Stimulated activated CD4-positive, alpha-beta T cell treated with anti-CD3 and anti-CD28 coated beads, Interleukin-2, amount 100 ng/mL, for 4 hours (primary cell): ENCODE data around the gene CCM2.

Experiments
- DNase-seq: peaks from one replicate; pipeline ENCODE4 v3.0.0-alpha.2; 2020; ENCODE audit warnings: low read depth

The CCM2 gene

GRCh38 chr7:45035371-45035770 is 35.4 kb downstream of the CCM2 start:
- no peak for DNase-seq

DNA sequence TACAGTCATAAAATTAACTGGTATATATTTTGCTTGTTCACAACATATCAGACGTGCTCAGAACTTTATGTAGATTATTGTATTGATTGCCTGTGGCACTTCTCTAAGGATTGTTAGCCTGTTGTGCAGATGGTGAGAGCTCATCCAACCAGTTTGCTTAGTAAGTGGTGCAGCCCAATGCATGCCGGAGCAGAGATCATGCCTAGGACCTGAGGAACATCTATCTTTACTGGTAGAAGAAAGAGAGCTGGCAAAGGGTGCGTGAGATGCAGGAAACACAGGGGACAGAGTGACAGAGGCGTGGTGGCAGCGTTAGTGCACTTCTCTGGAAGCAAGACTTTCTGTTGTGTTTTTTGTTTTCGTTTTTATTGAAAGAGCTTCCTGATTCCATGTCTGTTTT is 35.9 kb downstream of the CCM2 start:
- no peak for DNase-seq

DNA sequence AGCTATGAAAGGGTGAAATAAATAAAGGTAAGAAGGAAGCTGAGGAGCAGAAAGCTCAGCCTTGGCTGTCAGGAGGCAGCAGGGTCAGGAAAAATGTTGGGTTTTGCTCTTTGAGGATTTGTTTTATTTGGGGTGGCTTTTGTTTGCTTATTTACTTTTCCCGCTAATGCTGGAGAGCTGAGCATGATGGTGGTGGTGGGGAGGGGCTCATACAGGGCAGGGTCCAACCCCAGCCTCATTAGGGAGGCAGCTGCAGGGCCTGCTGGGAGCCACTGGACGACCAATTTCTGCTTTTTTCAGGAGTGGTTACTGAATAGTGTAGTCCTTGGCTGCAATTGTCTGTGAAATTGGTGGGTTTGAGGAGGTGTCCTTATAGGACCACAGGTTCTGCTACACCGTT is 36.3 kb downstream of the CCM2 start:
- DNase-seq: no peak

DNA sequence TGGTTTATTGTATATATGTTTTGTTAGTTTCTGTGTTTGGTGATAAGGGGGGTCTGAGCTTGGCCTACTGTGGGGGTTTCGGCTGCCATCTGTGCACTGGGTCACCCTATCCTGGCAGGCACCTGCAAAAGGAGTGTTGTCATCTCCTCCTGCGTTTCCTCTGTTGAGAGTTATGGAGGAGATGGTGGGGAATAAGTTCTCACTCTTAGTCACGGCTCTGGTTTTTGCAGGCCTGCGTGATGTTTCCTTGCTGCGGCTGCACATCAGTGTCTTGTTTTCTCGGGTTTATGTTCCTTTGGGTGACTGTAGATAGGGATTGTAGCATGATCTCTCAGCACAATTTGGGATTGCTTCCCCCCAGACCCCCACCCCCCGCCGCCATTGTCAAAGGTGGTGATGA is 36.8 kb downstream of the CCM2 start:
- no peak for DNase-seq

GRCh38 chr7:45037876-45038275 is 37.9 kb downstream of the CCM2 start:
- DNase-seq: no peak

GRCh38 chr7:45039106-45039505 is 39.1 kb downstream of the CCM2 start:
- DNase-seq: no peak

DNA sequence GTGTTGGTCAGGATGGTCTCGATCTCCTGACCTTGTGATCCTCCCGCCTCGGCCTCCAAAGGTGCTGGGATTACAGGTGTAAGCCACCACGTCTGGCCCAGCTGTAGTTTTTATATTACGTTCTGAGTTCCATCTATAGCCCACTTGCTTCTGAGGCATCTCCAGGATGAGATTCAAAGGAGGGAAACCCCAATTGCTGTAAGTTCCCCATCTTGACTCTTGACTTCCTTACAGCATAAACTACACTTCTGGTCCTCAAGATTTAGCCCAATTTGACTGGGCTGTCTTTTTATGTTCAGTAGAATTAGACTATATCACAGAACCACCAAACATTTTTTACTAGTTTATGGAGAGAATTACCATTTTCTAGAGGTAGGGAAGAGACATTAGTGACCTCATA is 44.3 kb downstream of the CCM2 start:
- DNase-seq: no peak

DNA sequence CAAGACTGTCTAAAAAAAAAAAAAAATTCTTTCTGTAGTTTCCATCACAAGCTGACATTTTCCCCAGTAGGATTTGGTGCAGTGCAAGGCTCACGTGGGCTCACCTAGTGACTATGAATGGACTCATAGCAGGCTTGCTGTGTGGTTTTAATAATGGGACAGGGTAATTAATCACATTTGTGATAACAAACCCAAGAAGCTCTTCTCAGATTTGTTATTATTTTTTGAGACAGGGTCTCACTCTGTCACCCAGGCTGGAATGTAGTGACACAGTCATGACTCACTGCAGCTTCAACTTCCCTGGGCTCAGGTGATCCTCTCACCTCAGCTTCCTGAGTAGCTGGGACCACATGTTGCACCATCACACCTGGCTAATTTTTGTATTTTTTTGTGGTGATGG is 48.7 kb downstream of the CCM2 start:
- DNase-seq: no peak

GRCh38 chr7:45050198-45050597 is 50.2 kb downstream of the CCM2 start:
- no peak for DNase-seq

GRCh38 chr7:45052011-45052410 is 52.0 kb downstream of the CCM2 start:
- no peak for DNase-seq

GRCh38 chr7:45053401-45053800 is 53.4 kb downstream of the CCM2 start:
- DNase-seq: no peak

GRCh38 chr7:45053941-45054340 is 53.9 kb downstream of the CCM2 start:
- no peak for DNase-seq

DNA sequence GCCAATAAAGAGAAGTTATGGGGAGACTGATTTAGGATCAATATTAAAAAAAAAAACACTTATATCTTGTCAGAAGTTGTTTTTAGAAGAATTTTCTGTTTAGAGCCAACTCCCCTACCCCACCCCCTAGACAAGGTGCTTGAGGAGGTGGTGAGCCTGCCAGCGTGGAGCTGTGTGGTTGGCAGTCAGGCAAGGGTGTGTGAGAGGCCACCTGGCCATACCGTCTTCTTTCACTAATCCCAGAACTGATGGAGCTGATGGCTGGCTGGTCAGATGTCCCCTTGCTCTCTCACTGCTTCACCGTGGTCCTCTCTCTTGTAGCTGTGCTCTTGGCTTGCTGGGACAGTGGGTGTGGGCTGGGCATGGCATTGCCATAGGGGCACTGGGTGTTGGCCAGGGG is 54.4 kb downstream of the CCM2 start:
- DNase-seq: no peak

DNA sequence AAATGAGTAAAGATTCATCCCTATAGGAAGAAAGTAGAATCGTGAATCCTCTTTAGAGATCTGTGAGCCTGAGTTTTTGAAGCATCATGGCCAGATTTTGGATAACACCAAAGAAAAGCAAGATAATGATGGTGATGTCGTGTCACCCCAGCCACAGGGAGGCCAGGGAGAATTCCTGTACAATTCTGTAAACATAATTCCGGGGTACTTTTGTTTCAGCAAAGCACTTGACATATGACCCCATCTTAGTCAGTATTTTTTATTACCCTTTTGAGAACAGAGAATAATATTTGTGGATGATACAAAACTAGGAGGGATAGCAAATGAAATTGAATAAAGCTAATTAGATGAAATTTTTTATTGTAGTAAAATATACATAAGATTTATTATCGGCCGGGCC is 55.0 kb downstream of the CCM2 start:
- no peak for DNase-seq

DNA sequence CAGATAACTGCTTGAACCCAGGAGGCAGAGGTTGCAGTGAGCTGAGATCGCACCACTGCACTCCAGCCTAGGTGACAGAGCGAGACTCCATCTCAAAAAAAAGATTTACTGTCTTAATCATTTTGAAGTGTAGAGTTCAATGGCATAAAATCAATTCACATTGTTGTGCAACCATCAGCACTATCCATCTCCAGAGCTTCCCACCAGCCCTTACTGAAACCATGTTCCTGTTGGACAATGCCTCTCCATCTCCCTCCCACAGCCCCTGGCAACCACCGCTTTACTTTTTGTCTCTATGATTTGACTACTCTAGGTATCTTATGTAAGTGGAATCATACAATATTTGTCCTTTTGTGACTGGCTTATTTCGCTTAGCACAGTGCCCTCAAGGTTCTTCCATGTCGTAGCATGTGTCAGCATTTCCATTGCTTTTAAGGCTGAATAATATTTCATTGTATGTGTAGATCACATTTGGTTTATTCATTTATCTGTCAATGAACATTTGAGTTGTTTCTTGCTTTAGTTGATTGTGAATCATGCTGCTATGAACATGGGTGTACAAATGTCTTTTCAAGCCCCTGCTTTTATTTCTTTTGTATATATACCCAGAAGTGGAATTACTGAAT is 55.7 kb downstream of the CCM2 start:
- DNase-seq: no peak

DNA sequence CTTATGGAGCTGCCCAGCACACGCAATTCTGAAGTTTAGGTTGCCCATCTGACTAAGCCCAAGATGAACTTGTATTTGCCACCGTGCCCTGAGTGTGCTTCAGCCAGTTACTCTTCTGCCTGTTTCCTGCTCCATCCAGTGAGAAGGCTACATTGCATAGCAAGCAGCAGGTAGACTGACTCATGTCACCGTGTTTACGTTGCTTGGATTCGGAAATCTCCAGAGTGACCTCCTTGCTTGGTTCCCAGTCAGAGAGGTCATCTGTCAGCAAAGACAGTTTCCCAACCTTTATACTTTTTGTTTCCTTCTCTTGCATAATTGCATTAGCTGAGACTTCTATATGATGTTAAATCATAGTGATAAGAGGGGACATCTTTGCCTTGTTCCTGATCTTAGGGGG is 57.9 kb downstream of the CCM2 start:
- DNase-seq: no peak

DNA sequence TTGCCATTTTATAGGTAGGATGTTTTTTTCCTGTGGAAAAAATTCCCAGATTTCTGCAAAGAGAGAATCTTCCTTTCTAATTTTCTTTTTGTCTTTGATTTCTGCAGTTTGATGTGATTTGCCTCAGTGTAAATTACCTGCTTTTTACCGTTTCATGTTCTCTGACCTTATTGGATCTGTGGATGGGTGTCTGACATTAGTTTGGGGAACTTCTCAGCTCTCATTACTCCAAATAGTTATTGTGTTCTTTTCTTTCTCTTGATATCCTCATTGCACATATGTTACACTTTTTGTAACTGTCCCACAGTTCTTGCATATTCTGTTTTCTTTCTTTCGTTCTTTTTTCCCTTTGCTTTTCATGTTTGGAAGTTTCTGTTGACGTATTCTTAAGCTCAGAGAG is 60.3 kb downstream of the CCM2 start:
- no peak for DNase-seq

GRCh38 chr7:45061352-45061751 is 61.4 kb downstream of the CCM2 start:
- no peak for DNase-seq

- DNase-seq: no peak
Observed at GRCh38 chr7:45061806-45062425, 61.9 kb downstream of the CCM2 start.

DNA sequence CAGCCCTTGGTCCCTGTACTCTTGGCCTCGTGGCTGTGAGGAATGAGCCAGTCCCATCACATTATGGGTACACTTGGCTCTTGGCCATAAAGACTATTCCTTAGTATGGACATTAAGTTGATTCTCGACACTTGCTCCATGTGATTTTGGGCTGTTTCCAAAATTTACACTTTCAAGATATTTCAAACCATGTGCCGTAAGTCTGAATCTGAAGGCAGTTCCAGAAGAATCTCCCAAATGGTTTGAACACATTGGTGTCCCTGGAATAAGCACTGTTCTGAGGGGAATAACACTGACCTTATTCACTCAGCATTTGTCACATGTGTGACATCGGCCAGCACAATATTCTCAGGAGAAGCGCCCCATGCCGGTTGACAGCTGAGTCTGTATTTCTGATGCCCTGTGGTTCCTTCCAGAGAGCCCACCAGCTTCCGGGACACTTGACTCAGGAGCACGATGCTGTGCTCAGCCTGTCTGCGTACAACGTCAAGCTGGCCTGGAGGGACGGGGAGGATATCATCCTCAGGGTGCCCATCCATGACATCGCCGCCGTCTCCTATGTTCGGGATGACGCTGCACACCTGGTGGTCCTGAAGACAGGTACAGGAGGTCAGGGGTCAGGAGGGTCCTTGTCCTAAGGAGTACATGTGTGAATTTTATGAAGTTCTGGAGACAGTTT is 64.2 kb downstream of the CCM2 start:
- DNase-seq: no peak

DNA sequence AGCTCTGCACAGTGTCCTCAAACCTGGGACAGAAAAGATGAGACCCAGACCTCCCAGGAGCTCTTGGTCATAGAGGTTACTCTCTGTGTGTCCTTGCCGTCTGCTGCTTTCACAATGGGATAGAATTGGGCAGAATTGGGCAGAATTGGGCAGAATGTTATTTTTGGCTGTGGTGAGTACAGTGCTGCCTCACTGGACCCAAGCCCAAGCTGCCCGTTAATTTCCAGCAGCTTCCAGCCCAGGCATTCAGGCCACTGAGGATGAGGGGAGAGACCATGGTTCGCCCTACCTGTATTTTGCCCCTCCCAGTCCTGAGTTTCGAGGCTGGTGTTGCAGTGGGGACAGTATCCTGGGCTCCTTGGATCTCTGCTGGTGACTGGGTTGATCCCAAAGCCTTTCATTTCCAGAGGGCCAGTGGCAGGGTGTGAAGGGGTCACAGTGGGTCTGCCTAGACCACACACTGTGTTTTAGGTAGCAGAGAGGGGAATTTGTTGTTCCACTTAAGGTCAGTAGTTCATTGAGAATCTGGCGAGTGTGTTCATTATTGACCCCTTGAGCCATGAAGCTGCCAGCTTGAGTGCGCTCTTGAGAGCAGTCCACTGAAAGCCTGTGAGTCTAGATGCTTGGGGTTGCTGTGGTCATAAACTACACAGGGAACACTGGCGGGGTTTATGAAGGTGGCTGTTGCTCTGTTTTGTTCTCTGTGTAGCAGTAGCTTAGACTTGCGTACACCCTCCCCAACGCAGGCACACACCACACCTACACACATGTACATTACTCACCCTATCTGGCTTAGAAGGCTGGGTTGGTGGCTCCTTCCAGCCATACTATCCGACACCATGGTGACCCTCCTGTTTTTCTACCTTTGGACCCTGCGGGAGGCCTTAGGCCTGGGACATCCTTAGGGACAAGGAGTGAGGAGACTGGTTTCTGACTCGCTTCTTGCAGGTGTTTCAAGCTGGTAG is 65.3 kb downstream of the CCM2 start:
- DNase-seq: no peak

DNA sequence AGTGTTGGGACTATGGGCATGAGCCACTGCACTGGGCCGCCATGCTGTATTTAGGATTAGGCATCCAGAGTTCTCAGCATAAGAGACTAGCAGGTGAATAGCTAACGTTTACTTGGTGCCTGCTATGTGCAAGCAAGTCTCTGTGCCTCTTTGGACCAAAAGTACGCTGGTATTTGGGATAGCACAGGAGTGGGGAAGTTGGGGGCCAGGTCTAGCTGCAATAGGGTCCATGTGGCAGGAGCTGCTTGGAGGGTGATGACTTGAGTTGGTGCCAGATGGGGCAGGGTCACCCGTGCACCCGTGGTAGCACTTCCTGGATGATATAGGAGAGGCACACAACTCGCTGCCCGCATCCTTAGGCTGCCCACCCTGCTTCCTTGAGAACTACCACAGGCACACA is 66.4 kb downstream of the CCM2 start:
- DNase-seq: no peak

DNA sequence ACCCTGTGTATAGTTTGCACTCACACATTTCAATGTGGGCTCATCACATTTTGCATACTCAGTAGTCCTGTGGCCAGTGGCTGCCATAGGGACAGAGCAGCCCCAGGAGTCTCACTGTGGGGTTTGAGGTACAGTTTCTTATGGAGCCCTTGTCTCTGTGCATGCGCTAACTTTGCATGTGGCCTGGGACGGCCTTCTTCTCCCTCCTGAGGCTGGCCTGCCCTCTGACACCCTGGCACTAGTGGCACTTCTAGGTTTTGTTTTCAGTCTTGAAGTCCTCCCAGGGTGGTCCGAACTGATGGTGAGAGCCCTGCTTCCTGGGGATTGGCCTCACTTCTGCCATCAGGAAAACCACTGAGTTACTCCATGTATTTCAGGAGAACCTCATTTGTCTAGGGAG is 67.6 kb downstream of the CCM2 start:
- DNase-seq: no peak
